HS-5 (cell line): ENCODE results near the gene CCDC27.

Experiments
- DNase-seq: peaks from one replicate; pipeline ENCODE4 v3.0.0-alpha.2; 2012; ENCODE audit warnings: low read depth

The CCDC27 gene

GRCh38 chr1:3752400-3752945 lies at the start of gene CCDC27:
Gene CCDC27 (plus strand): TSS chr1:3752450. CDS start chr1:3752482, 32 bp downstream.
- DNase-seq: no peak

DNA sequence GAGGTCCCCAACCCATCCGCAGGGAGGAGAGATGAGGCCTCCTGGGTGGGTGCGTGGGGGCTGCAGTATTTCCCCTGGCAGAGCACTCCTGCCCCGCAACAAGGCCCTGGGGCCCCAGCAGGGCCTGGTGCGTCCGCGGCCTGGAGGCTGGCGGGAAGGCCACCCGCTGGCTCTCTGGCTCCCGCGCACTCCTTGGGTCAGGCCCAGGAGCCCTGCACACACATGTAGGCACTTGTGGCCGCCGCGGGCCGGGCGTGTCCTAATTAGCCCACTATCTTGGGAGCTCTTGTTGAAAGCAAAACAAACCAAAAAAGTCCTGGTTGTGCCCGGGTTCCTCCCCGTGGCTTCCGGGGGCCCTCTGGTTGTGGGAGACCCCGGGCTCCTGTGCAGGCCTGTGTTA lies 49.7 kb upstream of the CCDC27 start:
- no peak for DNase-seq

DNA sequence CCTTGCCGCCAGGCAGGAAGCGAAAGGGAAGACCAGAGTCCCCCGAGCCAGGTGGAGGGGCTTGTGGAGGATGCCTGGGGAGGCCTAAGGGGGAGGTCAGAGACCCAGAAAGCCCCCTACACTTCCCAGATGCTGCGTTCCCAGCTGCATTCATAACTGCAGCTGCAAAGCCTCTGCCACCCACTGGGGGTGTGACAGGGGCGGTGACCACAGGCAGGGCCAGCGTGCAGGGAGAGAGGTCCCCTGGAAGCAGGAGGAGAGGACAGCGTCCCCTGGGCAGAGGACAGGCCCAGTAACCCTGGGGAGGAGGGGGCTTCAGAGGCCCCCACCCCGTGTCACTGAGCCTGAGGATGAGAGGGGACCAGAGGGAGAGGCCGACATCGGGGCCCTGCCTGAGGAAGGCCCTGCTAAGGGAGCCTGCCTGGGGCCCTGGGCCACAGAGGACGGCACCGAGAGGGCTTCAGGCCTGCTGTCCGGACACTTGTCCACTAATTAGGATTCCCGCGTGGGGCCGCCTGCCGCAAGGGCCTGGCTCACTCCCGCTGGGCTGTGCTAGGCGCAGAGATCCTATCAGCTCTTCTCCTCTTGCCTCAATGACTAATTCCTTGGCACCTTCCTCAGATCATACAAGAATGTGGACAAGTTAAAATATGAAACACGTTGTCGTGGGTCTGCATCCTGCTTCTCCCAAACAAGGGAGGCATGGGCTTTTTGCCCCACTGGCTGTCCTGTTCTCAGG lies 49.1 kb upstream of the CCDC27 start:
- no peak for DNase-seq

DNA sequence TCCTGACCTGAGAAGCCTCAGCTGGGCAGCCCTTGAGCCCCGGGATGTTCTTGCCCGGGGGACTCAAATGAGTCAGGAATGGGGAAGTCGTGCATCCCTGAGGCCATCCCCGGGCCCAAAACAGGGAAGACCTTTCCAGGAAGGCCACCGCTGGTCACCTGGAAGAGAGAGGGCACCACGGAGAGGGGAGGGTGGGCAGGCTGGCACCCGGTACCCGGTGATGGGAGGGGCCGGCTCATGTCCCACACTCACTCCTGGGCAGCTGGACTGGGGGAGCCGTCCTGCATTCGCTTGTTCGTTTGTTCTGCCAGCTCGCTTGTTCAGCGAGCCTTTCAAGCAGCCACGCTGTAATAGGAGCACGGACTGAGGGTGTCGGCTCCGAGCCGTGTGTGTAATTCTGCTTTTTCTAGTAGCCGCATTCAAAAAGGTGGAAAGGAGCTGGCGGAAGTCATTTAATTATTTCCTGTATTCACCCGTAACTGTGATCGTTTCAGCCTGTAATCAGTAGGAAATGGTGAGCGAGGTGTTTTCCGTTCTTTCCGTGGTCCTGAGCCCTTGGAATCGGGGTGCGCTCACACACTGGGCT lies 48.4 kb upstream of the CCDC27 start:
- no peak for DNase-seq

- DNase-seq: no peak
These were observed 46.8 kb upstream of the CCDC27 start for GRCh38 chr1:3705341-3705950.

- no peak for DNase-seq
These were observed 45.5 kb upstream of the CCDC27 start for GRCh38 chr1:3706651-3707297.

DNA sequence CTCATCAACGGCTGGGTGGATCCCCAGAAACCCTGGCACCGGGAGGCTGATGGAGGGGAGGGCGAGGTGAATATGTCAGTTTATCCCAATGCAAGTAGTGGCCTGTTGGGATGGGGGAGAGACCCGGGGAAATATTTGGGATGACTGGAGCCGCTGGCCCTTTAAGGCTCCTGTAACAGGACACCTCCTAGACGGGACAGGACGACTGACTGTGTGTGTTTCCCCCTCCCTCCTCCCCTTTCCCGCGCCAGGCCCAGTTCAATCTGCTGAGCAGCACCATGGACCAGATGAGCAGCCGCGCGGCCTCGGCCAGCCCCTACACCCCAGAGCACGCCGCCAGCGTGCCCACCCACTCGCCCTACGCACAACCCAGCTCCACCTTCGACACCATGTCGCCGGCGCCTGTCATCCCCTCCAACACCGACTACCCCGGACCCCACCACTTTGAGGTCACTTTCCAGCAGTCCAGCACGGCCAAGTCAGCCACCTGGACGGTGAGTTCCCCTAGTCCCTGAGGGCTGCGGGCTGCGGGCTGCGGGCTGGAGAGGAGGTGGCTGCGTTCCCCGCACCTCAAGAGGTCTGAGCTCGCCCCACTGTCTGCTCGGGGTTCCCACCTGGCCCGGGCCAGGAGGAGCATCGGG lies 44.8 kb upstream of the CCDC27 start:
- no peak for DNase-seq

DNA sequence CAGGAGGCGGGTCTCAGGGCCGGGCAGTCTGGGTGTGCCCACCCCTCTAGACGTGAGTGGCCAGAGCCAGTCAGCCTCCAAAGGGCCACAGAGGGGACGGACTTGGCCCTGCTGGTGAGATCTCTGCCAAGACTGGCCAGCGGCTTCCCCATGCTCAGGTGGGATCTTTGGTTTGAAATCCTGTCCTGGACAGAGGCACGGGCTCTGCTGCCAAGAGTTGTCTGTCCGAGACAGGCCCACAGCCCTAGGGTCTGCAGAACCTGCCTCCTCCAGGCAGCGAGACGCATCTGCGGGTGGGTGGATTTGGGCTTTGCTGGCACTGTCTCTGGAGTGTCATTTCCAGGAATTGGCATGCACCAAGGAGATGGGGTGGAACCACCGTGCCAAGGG lies 44.3 kb upstream of the CCDC27 start:
- DNase-seq: no peak

DNA sequence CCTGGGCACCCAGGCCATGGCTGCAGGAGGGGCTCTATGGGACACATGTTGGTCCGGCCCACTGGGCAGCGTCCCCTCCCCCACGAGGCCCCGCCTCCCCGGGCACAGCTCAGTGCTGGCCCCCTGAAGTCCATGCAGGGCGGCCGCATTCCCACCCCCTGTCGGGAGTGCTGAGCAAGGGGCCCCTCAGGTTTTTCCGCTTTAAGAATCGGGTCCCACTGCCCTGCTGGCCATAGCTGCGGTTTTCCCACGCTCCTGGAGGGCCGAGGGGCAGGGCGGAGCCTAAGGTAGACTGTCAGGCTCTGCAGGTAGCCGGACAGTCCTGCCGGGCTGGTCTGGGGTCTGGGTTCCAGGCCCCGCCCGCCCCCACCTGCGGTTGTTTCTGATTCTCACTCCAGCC lies 43.5 kb upstream of the CCDC27 start:
- DNase-seq: no peak

DNA sequence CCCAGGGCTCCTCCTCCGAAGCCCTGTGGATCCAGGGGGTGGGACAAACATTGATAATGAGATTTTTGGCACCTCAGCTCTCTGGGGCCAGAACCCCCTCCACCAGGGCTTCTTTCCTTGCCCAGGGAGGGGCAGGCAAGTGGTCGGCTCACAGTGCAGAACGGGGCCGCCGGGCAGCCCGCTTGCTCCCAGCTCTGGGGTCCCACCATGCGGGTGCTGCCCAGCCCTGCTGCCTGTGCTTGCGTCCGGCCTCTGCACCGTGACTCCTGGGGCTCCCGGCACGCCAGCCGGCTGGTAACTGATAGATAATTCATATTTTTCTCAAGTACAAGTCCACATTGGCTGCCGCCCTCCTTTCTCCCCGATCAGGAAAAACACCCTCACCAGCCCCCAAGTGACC lies 42.0 kb upstream of the CCDC27 start:
- no peak for DNase-seq

DNA sequence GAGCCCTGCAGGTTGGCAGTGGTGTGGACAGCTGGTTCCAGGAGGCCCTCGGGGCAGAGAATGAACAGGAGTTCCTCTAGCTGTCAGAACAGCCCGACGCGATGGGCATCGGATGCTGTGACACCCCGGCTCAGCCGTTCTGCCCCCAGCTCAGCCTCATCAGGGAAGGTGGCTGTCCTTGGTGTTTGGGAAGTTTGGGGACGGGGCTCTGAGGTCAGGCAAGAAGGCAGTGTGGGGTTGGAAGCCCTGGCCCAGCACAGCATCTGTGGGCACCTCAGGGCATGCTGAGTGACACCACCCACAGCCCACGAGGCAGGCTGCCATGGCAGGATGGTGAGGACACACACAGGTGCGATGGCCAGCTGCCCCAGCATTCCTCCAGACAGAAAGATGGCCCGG lies 40.9 kb upstream of the CCDC27 start:
- no peak for DNase-seq

DNA sequence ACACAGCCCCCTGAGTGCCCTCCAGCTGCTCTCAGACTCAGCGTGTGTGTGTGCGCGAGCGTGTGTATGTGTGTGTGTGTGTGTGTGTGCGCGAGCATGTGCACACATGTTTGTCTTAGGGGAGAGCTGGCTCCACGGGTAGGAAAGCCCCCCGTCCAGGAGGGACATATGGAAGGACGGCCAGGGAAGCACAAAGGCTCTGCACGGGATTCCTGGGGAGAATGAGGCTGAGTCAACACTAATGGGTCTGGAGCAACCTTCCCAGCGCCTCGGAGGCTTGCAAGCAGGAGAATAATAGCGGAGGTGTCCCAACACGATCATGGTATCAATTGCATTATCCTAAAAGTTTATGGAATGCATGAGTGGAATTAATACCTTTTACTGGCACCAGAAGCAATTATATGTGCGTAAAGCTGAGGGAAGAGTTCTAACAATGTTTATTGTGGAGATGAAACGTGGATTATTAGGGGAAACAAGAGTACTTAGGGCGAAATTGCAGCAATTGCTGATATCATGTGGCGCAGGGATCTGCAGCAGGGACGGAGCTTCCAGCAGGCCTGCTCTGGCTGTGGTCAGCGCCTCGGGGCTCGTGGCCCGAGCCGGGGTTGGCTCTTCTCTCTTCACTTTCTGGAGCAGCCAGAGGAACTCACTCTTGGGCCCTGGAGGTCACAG lies 40.3 kb upstream of the CCDC27 start:
- DNase-seq: no peak

DNA sequence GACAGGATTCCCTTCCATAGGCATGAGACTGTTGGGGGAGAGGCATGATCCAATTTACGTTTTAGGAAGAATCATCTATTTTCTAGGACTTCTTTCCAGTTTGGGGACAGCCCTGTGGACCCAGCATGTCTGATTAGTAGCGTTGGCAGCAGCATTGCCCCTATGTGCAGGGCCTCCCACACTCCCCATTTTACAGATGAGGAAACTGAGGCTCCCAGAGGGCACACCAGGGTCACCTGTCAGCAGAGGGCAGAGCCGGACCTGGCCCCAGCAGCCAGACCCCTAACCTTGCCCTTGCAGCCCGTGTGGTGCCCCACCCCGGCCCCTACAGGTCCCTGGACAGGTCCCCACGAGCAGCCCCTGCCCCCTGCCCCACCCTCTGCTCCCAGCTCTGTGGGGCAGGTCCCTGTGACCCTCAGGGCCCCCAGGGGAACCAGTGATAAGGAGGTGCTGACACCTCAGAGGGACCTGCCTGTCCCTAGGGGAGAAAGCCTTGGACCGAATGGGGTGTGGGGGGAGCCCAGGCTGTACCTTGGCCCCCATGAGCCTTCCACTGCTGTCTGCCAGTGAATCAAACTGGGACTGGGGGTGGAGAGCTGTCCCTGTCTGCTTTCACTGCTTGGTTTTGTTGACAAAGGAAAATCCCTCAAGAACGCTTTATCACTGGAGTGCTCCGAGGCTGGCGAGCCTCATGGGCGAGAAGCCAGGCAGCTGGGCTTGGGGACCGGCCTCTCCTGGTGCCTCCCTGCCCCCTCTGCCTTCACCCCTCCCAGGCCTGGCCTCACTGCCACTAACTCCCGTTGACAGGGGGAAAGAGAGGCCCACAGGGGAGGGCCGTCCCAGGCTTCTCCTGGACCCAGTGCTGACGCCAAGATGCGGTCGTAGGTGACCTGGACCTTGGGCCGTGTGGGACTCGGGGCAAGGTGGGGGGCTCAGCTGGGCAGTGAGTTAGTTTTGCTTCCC lies 39.4 kb upstream of the CCDC27 start:
- DNase-seq: no peak

- DNase-seq: no peak
These were observed 38.4 kb upstream of the CCDC27 start for GRCh38 chr1:3713840-3714239.

GRCh38 chr1:3714284-3714741 lies 37.9 kb upstream of the CCDC27 start:
- DNase-seq: no peak

GRCh38 chr1:3714814-3715213 lies 37.4 kb upstream of the CCDC27 start:
- no peak for DNase-seq

GRCh38 chr1:3716351-3716750 lies 35.9 kb upstream of the CCDC27 start:
- DNase-seq: no peak

- no peak for DNase-seq
These were observed 35.1 kb upstream of the CCDC27 start for GRCh38 chr1:3717041-3717714.

GRCh38 chr1:3717715-3718601 lies 34.3 kb upstream of the CCDC27 start:
- DNase-seq: no peak
